Measurements from ENCODE around the gene CES1.
"Not testable (repeated sequence)": the region's sequence is repeated elsewhere in the genome, so short reads cannot be mapped to it uniquely, and the experiment has no call there.

The CES1 gene

DNA sequence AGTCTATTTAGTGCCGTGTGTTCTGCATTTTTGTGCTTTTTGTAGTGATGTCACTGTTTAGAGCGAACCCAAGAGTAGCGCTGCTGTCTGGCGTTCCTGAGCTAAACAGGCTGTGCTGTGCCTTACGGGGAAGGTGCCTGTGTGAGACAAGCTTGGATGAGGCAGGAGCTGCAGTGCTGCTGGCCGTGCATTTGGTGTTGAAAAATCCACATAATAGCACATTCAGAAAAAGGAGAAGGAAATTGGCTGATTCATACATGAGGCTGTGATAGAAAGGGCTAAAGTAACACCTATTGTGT, 50.2 kb downstream of the CES1 start:
- not testable (repeated sequence) for DNase-seq

DNA sequence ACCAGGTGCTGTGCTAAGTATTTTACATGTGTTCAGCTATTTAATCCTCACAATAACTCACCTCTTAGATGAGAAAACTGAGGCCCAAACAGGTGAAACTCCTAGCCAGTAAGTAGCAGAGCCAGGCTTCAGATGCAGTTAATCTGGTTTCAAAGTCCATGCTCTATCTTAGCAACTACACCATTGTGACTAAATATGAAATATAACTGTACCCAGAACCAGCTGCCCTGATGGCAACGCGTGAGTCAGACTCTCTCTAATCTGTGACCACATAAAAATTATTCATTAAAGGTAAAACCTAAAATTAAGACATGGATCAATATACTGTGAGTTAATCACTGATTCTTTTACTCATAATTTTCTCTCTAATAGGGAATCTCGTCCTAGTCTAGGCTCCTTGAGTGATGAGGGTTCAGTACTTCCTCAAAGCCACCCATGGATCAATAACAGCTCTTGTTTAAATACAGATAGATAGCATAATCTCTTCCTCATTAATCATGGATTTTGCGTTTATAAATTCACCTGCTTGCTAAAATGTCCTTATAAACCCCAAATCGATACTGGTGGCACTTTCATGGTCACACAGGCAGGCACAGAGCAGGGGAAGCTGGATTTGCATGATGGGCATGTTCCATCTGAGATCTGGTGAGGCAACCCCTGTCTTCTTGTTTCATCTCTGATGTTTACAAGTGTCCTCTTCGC, 50.7 kb downstream of the CES1 start:
- DNase-seq: not testable (repeated sequence)

DNA sequence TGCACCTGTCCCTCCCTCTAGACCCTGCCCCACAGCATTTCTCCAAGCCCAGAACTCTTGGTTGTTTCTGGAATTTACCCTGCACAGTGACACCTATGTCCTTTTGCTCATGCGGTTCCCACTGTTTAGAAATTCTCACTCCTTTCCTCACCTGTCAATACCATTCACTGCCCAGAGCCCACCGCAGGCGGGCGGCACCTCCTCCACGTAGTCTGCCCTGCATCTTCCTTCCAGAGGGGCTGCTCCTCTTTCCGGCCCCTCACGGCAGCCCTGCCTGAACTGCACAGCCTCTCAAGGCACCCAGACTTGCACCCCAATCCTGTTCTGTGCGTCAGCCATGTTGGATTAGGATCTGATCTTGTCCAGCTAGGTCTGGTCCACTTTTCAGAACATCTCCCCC, 51.4 kb downstream of the CES1 start:
- DNase-seq: not testable (repeated sequence)

DNA sequence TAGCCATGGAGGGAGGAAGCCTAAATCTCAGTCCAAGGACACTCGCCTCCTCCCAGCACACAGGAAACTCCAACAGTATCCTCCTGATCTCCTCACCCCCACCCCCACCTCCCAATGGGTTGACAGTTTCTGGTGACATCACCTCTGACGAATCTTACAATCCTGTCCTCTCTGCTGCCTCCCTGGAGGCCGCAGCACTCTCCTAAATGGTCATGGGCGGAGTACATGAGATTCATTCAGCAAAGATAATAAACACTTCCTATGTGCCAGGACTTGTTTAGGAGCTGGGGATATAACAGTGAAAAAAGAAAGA, 52.8 kb downstream of the CES1 start:
- not testable (repeated sequence) for DNase-seq

DNA sequence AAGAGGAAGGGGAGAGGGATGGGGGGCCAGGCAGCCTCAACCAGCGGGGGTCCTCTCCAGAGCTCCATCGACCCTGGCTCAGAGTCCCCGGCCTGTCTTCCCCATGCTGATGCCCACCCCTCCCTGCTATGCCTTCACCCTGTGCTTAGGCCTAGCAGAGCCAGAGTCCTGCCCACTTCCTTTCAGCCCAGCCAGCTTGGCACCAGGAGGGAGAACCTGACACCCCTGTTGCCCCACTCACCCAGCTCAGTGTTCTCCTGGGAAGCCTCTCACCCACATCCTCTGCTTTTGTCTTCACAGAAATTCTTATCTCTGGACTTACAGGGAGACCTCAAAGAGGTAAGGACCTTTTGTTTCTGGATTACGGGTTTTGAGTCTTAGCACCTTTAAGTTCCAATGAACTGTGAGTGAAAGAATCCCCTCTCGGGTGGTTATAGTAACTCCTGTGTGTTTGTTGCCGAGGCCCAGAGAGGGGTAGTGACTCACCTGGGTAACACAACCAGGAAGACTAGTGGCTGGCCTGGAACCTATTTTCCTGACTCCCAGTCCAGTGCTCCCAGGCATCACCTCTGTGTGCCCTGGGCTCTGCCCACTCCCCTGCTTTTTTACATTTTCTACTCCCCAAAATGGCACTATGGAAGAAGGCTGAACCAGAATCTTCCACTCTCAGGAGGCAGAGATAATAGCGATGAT, 53.3 kb downstream of the CES1 start:
- DNase-seq: no peak

DNA sequence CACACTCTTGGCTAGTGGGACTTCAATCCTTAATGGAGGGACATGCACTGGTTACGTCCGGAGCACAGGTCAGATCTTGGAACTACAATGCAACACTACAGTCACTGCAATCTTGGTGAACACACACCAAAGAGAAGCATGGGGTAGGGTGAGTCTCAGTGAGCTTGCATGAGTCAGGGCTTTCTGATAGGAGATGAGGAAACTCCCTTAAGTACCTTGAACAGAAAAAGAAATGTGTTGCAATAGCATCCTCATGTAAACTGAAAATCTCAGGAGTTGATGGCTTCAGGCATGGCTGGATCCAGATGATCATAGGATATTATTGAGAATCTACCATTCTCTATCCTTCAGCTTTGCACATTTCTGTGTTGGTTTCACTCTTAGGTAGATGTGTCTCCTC, 54.1 kb downstream of the CES1 start:
- DNase-seq: no peak

DNA sequence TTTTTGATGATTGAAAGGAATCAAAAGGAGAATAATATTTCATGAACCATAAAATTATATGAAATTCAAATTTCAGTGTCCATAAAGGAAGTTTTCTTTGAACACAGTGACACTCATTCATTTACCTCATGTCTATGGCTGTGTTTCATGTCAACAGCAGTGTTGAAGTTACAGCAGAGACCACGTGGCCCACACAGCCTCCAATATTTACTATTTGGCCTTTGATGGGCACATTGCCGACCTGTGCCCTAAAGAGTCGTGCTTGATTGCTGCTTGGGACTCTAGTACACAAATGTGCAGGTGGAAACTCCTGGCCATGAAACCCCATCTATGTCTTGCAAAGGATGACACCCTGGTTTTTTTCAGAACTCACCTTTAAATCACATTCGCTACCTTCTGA, 57.0 kb downstream of the CES1 start:
- DNase-seq: no peak

DNA sequence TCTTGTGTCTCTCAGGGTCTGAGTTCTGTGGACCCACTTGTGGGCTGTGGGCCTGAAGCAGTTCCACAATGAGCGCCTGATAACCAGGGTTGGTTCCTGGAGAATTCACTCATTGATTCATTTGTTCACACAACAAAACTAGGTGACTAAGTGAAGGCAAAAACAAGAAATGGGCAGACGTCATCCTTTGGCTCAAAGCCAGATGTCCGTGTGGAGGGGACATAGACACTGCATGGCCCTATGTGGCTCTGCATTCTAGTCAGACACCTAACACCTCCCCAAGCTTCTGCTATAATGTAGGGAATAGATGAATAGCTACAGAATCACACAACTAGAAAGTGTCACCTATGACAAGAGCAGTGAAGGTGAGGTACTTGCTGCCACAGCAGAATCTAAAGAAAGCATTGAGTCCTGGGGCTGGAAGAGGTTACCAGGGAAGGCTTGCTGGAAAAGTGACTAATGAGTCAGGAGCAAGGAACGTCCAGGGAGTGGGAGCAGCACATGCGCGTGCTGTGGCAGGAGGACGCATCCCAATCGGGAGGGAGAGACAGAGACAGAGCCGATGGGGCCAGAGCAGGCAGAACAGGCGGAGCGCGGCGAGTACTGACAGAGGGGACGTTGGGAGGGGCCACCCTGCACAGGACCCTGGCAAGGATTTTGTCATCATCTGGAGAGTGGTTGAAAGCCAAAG, 58.9 kb downstream of the CES1 start:
- DNase-seq: no peak

DNA sequence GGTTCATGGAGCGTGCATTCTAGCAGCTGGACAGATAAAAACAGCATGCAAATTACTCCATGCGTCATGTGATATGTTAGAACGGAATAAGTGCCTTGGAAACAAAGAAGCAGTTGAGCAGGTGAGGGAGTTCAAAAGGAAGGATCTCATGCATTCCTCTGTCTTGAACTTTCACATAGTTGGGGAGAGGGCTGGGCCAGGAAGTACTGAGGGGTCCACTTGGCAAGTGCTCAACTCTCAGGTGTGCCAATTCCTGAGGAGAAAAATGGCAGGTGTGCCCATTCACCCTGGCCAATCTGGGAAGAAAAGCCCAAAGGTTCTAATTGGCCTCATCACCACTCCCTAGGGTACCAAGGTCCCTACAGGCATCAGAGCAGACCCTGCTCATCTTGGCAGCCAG, 67.7 kb downstream of the CES1 start:
- DNase-seq: no peak

DNA sequence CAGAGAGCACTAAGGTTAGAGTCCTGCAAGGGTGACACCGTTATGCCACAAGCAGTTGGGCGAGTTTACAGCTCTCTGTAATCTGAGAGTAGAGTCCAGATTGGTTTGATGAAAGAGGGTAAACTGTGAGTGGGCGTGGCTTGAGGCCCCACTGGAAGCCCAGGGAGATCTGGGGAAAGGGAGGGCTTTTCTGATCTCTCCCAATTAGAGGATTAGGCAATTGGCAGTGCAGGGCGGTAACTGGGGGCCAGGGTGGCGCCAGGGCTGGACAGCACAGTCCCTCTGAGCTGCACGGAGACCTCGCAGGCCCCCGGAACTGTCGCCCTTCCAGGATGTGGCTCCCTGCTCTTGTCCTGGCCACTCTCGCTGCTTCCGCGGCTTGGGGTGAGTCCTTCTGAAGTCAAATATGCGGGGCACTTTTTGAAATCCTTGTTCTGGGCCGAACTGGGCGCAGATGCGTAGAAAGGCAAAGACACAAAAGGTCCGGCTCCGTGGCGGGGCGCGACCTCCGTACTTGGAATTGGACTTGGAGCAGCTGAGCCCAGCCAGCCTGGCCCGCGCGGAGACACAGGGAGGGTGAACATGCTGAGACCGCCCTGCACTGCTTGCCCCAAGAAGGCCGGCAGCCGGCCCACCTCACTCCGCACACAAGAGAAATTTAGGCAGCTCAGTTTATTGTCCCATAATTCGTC, 72.4 kb downstream of the CES1 start:
- DNase-seq: no peak

DNA sequence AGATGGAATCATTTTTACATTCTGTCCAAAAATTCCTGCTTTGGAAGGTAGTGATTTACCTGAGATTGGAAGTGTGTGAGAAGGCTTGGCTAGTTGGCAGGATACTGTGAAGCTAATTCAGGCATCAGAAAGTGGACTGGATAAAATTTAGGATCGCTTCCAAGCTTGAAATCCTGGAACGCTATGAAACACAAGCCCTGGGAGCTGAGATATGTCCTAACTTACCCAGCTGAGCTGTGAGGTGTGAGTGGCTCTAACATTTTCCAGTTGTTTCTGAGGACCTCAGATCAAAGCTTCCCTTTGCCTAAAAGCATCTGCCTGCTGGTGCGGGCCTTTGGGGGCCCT, 73.0 kb downstream of the CES1 start:
- DNase-seq: not testable (repeated sequence)

DNA sequence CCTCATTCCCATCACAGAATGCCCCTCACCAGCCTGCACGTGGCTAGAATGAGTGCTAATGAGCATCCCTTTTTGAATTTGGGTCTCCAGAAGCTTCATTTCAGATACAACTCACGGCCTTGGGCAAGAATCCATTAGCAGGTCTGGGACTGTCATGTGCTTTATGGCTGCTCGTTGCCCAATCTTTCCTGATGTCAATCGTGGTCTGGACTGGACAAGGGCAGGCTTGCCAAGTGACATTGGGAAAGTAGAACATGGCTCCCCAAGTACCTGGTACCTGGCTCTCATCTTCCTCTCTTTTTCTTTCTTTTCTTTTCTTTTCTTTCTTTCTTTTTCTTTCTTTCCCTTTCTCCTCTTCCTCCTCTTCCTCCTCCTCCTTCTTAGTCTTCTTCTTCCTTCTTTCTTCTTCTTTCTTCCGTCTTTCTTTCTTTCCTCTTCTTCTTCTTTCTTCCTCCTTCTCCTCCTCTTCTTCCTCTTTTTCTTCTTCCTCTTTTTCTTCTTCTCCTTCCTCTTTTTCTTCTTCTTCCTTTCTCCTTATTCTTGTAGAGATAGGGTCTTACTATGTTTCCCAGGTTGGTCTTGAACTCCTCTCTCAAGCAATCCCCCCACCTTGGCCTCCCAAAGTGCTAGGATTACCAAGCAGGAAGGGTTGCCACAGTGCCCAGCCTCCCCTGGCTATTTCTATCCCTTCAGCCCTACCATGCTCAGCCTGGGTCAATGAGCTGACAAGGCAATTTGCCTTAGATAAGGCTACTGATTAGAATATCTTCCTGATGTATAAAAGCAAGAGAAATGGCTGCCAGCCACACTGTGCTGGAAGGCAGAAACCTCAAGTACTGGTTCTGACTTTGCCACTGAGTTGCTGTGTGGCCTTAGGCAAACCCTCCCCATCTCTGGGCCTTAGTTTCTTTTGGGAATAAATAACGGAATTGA, 75.0 kb downstream of the CES1 start:
- not testable (repeated sequence) for DNase-seq

DNA sequence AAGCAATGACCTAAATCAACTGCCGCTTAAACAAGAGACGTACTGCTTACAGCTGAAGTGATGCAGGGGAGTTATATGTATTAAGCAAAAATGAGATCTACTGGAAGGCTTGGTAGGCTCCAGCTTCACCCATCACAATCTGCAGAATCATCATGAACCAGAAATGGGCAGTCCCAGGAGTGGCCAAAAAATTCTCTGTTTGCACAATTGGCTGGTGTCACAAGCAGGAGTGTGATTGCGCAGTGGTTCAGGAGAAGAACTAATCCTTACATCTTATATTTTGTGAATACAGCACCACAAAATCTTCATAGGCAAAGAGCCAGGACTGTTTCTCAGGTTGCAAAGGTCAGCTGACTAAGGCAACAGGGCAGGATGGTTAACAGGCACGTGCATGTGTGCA, 75.9 kb downstream of the CES1 start:
- DNase-seq: no peak

DNA sequence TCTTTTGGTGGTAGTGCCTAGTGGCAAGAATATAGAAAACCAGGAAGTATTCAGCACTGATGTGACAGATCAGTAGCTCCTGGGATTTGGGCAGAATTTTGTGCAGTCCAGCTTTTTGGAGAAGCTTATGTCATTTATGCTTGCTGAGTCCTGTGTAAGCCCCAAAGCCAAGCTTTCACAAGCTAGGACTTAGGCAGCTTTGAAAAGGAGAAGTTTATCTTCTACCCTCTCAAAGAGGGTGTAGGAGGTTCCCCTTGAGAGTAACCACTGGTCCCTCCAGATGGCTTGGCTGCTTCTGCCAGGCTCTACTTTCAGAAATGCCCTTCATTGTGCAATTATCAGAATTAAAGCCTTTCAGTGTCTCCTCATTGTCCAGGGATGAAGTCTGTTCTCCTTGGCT, 78.8 kb downstream of the CES1 start:
- DNase-seq: no peak

DNA sequence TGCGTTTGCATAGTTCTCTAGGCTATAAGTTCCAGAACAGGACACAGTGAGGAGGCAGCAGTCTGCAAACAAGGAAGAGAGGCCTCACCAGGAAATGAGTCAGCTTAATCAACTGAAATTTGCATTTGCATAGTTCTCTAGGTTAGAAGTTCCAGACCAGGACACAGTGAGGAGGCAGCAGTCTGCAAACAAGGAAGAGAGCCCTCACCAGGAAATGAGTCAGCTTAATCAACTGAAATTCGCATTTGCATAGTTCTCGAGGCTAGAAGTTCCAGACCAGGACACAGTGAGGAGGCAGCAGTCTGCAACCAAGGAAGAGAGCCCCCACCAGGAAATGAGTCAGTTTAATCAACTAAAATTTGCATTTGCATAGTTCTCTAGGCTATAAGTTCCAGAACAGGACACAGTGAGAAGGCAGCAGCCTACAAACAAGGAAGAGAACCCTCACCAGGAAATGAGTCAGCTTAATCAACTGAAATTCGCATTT, 79.7 kb downstream of the CES1 start:
- DNase-seq: not testable (repeated sequence)

All from SHP77 (cell line).